ENCODE results near the gene PCBD2. TPM values are rescaled to one million over a fixed set of nuclear protein-coding genes. Genes with fewer than 3 reads are reported as not detected.
A peak's percentile ranks its signal among the peaks of the same experiment; 100 is the strongest.

Gene PCBD2
- total and polyA plus RNA-seq, 4 donors = 5.9 to 12.8 (median 10.3) TPM

GRCh38 chr5:134911285-134912206 is 6.6 kb downstream of the PCBD2 start:
- Histone ChIP-seq H3K27me3 (ENCODE audit: control insufficient read depth in 4 of 4, insufficient read depth in 4 of 4, low read length in 3 of 4) (no peaks in the 10 kb centered on the region), H3K9me3 (ENCODE audit: control insufficient read depth in 4 of 4, low read length in 3 of 4) (no peaks in the 10 kb centered on the region), H3K4me3 (ENCODE audit: low read depth in 1 of 3, low read length in 3 of 3) (no peak overlapping the region), H3K9ac (ENCODE audit: low read depth in 1 of 2, low read length in 2 of 2) (no peak overlapping the region), H3K36me3 (ENCODE audit: control insufficient read depth in 4 of 4, insufficient read depth in 3 of 4, low read depth in 1 of 4, low read length in 3 of 4) (peaks cover 0 to 17% (median 6%) of the 10 kb centered on the region in 4 donors), H3K27ac (ENCODE audit: low read depth in 1 of 2, low read length in 2 of 2) (peak overlapping the region in 1 of 2 donors; percentile 17), H3K4me1 (ENCODE audit: control insufficient read depth in 4 of 4, insufficient read depth in 4 of 4, low read length in 3 of 4) (peaks cover 0 to 11% (median 3%) of the 10 kb centered on the region in 4 donors)
- no peak for DNase-seq (ENCODE audit: low spot score)
- TF ChIP-seq RXRA (IDR thresholded peaks at IDR 0.05) (peak in 1 of 2 donors; percentile 9), HNF4A (conservative IDR thresholded peaks at IDR 0.05) (no peak), FOXA2 (IDR thresholded peaks at IDR 0.05) (no peak), NR2F2 (IDR thresholded peaks at IDR 0.05) (no peak)
- WGBS = 70% methylated on average over 8 of the region's 8 CpGs

- Histone ChIP-seq H3K4me1 (ENCODE audit: control insufficient read depth in 4 of 4, insufficient read depth in 4 of 4, low read length in 3 of 4) (peaks cover 0 to 16% (median 7%) of the 10 kb centered on the region in 4 donors), H3K9me3 (ENCODE audit: control insufficient read depth in 4 of 4, low read length in 3 of 4) (no peaks in the 10 kb centered on the region), H3K27me3 (ENCODE audit: control insufficient read depth in 4 of 4, insufficient read depth in 4 of 4, low read length in 3 of 4) (no peaks in the 10 kb centered on the region), H3K36me3 (ENCODE audit: control insufficient read depth in 4 of 4, insufficient read depth in 3 of 4, low read depth in 1 of 4, low read length in 3 of 4) (peaks cover 0 to 17% (median 7%) of the 10 kb centered on the region in 4 donors), H3K4me3 (ENCODE audit: low read depth in 1 of 3, low read length in 3 of 3) (no peak overlapping the region), H3K27ac (ENCODE audit: low read depth in 1 of 2, low read length in 2 of 2) (no peak overlapping the region), H3K9ac (ENCODE audit: low read depth in 1 of 2, low read length in 2 of 2) (no peak overlapping the region)
- WGBS = 95% methylated on average over 3 of the region's 3 CpGs
- TF ChIP-seq NR2F2 (IDR thresholded peaks at IDR 0.05) = no peak
- no peak for TF ChIP-seq RXRA (IDR thresholded peaks at IDR 0.05)
- no peak for DNase-seq (ENCODE audit: low spot score)
These were observed 8.3 kb downstream of the PCBD2 start for GRCh38 chr5:134913254-134913653.

- no peak for DNase-seq (ENCODE audit: low spot score)
- Histone ChIP-seq H3K4me1 (ENCODE audit: control insufficient read depth in 4 of 4, insufficient read depth in 4 of 4, low read length in 3 of 4) (peaks cover 0 to 16% (median 7%) of the 10 kb centered on the region in 4 donors), H3K36me3 (ENCODE audit: control insufficient read depth in 4 of 4, insufficient read depth in 3 of 4, low read depth in 1 of 4, low read length in 3 of 4) (peaks cover 0 to 17% (median 8%) of the 10 kb centered on the region in 4 donors), H3K9me3 (ENCODE audit: control insufficient read depth in 4 of 4, low read length in 3 of 4) (no peaks in the 10 kb centered on the region), H3K4me3 (ENCODE audit: low read depth in 1 of 3, low read length in 3 of 3) (no peak overlapping the region), H3K27ac (ENCODE audit: low read depth in 1 of 2, low read length in 2 of 2) (no peak overlapping the region), H3K9ac (ENCODE audit: low read depth in 1 of 2, low read length in 2 of 2) (no peak overlapping the region), H3K27me3 (ENCODE audit: control insufficient read depth in 4 of 4, insufficient read depth in 4 of 4, low read length in 3 of 4) (no peaks in the 10 kb centered on the region)
- TF ChIP-seq TAF1 (conservative IDR thresholded peaks at IDR 0.05) (no peak), NR2F2 (IDR thresholded peaks at IDR 0.05) (no peak), SP1 (IDR thresholded peaks at IDR 0.05) (no peak), HNF4G (IDR thresholded peaks at IDR 0.05) (no peak), GABPA (IDR thresholded peaks at IDR 0.05 in 1 of 2, conservative IDR thresholded peaks at IDR 0.05 in 1 of 2) (no peak), ATF3 (IDR thresholded peaks at IDR 0.05) (no peak), MAX (IDR thresholded peaks at IDR 0.05) (no peak), REST (IDR thresholded peaks at IDR 0.05) (no peak), CTCF (IDR thresholded peaks at IDR 0.05; ENCODE audit: low read depth, low read length, missing input control) (no peak)
- WGBS = 100% methylated on average over 1 of the region's 1 CpG
These were observed 8.9 kb downstream of the PCBD2 start for GRCh38 chr5:134913795-134914194.

All from liver (tissue), 9 donors.